Amniotic epithelial cell (primary cell): ENCODE data around the gene BICDL1.
A peak's percentile ranks its signal among the peaks of the same experiment; 100 is the strongest.

Experiments
- DNase-seq: peaks from one replicate; pipeline ENCODE4 v3.0.0-alpha.2; 2010; ENCODE audit warnings: low read depth

The BICDL1 gene

DNA sequence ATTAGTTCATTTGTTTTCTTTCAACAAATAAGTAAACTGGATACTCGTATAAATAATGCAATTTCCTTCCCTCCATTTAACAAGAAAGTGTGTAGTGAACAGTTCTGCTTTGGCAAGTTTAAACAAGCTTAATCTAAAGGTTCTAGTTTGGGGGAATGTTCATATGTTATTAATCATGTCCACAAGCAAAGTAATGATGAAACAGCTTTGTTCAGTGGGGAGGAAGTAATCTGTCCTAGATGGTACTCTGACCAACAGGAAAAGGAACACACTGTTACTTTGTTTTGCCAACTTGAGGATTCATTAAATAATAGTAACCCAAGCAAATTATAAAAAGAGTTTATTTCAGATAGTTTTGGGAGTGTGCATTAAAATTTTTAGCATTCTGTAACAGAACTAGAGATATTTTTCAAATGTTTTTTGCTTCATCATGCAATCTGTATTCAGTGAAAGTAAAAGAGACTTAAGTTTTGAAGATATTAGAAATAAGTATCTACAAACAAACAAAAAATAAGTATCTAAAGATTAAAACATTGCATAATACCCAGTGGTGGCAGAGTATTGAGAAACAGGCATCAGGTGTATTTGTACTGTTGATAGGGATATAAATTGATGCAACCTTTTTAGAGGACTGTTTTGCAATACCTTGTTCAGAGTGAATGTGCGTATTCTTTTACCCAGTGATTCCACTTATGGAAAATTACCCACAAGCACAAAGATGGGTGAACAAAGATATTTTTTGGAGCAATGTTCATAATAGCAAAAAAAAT is 66.4 kb downstream of the BICDL1 start:
- DNase-seq: peak; percentile 45

DNA sequence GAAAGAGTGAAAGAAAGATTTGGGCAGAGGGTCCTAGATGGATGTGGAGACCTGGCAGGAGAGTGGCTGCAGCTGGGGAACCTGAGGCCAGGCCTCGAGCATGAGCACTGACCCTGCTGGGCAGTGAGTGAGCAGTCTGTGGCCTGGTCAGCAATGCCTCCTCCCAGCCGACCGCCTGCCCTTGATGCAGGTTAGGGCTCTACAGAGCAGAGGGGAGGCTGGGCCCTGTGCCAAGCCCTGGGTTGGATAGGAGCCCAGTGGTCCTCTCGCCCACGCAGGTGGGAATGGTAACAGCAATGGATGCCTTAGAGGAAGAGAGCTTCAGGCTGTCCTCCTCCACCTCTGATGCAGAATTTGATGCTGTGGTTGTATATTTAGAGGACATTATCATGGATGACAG is 67.7 kb downstream of the BICDL1 start:
- DNase-seq: no peak

- DNase-seq: no peak
These were observed 71.2 kb downstream of the BICDL1 start for GRCh38 chr12:120060196-120060595.

DNA sequence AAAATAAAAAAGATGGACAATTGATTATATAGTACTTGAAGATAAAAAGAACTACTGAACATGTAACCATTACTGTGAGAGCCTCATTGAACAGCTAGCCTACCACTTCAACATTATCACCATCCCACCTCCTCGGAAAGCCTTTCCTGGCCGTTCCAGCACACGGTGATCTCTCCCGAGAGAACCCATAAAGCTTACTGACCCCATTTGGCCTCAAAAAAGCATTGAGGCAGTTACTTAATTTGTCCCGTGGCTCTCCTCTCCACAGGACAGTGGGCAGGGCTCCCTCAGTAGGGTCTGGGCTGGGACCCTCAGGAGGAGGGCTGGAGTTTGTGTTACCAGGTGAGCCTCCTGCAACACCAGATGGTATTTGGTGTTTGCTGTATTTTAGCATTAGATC is 71.7 kb downstream of the BICDL1 start:
- DNase-seq: no peak

DNA sequence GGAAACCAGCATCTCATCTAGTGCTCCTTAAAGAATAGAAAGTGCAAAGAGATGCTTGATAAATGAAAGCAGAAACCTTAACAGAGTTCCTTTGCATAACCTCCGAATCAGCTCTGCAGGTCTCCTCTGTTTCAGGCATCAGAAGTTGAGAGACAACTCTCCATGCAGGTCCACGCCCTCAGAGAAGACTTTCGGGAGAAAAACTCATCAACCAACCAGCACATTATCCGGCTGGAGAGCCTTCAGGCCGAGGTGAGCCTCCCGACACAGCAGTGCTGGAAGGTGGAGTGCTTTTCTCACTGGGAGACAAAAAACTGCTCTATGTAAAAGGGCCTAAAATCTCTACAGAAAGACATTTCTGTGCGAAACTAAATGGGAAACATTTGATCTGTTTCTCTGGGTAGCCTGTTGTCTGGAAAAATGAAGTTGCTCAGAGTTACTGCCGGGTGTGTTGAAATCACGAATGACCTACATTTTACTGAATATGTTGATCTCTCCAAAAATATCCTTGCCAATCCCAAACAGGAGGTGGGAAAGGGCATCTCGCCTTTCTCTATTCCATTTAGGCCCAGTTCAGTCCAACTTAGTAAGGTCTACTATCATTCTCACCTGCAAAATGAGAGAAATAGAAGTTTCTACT is 72.7 kb downstream of the BICDL1 start:
- DNase-seq: peak; percentile 31

DNA sequence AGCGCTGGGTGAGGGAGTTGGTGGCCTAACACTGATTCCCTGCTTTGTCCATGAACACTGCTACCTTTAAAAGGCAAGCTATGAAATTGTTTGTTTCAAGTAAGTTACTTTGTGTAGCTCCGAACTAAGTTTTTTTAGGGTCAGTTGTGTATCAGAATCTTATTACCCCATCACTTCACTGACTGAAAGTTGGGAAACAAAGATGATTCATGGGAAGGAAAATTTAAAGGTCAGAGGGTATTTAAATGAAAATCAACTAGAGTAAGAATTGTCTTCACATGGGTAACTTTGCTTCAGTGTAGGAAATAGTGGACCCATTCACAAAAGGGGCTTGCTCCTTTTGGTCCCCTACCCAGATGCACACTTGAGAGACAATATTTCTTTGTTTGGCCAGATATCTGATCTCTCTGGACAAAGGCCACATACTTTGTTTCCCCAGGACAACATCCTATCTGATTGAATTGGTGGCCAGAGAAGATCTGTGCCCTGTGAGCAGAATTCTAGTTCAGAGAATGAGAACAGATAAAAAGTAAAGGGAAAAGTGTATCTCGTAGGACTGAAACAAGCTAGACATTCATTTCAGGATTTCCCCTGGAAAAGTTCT is 74.0 kb downstream of the BICDL1 start:
- DNase-seq: peak; percentile 51

GRCh38 chr12:120064054-120064940 is 75.3 kb downstream of the BICDL1 start:
- DNase-seq: peak; percentile 80

- no peak for DNase-seq
These were observed 76.4 kb downstream of the BICDL1 start for GRCh38 chr12:120065472-120065871.

DNA sequence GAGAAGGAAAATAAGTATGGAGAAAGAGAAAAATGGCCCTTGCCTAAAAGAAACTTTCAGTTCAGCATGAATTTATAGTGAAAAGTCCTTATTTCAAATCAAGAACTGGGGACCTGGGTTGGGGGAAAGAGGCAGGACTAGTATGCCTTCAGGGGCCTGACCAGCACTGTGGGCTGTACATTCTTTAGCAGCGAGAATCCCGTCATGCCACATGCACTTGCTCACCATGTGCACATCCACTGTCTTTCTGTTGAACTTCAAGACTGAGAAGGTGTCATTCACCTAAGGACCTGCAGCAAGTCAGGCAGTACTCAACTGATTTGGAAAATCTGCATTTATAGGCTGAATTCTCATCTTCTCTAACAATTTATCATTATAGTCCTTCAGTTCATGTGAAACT is 77.3 kb downstream of the BICDL1 start:
- DNase-seq: peak; percentile 10

- no peak for DNase-seq
These were observed 78.2 kb downstream of the BICDL1 start for GRCh38 chr12:120067084-120067869.

DNA sequence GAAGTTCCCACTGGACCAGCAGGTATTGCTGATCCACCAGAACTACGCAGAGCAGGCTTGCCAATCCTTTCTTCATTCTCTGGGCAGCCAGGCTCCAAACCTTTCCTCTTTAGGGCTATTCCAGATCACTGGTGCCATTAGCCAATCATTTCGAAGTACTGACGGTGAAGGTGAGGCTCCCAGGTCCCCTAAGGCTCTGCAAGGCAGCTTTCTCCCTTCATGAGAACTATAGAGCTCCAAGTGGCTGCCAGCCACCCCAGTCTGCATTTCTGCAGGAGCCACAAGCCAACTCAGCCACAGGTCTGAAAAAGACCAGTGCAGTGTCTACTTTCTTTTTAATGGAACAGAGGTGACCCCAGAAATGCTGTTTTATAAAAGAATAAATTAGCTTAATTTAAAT is 78.9 kb downstream of the BICDL1 start:
- DNase-seq: no peak

DNA sequence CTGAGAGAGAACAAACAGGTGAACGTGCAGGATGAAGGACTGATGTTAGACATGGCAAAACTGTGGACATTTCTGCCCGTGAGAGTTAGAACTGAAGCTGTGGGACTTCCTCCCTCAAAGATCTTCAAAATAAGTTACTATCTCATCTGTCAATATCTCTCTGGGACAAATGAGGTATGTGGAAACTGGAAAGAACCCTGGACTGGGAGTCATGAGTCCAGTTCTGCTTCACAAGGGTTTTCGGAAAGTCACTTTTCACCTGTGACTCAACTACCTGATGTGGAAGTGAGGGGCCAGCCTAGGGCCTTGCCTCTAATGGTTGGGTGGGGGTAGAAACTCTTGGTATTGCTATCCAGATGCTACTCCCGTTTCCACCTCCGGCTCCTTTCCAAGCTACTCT is 80.2 kb downstream of the BICDL1 start:
- no peak for DNase-seq

DNA sequence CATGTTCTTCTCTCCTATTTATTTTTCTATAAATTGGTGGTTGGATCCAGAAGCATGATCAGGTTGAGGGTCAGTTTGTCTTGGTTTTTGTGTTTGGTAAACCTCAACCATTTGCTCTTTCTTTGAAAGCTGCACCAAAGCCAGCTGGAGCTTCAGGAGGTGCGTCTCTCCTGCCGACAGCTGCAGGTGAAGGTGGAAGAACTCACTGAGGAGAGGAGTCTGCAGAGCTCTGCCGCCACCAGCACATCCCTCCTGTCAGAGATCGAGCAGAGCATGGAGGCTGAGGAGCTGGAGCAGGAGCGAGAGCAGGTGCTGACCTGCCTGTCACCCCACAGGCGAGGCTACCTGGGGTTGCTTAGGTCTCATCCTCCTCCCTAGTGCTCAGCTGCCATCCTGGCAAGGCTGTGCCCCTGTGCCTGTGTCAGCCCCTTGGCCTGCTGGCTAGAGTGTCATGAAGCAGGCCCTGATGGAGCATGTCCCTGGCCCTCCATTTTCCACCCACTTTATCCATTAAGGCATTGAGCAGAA is 82.5 kb downstream of the BICDL1 start:
- DNase-seq: no peak

GRCh38 chr12:120072472-120073249 is 83.6 kb downstream of the BICDL1 start:
- DNase-seq: no peak

GRCh38 chr12:120075034-120075616 is 86.1 kb downstream of the BICDL1 start:
- DNase-seq: no peak

DNA sequence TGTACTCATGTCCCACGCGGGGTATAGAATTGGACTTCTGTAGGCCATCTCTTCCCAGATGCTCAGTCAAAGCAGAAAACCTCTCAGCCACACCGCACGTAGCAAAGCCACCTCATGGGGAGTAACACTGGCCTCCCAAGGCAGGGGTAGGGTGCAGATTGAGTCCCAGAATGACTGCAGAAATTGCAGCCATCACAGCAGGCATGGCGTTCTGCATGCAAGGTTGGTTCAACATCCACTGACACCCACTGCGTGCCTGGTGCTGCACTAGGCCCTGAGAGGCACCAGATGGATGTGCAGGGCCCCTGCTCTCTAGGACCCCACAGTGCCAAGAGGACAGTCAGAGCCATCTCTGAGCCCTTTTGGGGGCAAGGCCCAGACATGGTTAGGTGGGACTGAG is 87.6 kb downstream of the BICDL1 start:
- no peak for DNase-seq

DNA sequence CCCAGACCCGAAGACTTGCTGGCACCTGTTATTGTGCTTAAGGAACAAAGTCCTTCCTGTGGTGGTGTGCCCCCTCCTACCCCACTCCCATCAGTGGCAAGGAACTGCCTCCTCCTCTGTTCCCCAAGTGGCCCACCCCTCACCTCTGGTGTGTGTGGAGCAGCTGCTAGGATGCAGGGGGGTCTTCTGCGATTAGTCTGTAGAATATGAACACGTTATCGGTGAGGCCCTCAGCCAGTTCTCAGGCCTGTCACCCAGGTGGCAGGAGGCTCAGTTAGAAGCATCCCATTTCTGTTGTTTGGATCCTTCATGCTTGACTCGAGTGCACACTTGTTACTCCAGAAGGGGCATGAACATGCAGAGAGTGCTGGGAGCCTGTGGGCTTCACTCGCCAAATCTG is 88.2 kb downstream of the BICDL1 start:
- DNase-seq: no peak

- DNase-seq: no peak
These were observed 89.8 kb downstream of the BICDL1 start for GRCh38 chr12:120078868-120079267.

DNA sequence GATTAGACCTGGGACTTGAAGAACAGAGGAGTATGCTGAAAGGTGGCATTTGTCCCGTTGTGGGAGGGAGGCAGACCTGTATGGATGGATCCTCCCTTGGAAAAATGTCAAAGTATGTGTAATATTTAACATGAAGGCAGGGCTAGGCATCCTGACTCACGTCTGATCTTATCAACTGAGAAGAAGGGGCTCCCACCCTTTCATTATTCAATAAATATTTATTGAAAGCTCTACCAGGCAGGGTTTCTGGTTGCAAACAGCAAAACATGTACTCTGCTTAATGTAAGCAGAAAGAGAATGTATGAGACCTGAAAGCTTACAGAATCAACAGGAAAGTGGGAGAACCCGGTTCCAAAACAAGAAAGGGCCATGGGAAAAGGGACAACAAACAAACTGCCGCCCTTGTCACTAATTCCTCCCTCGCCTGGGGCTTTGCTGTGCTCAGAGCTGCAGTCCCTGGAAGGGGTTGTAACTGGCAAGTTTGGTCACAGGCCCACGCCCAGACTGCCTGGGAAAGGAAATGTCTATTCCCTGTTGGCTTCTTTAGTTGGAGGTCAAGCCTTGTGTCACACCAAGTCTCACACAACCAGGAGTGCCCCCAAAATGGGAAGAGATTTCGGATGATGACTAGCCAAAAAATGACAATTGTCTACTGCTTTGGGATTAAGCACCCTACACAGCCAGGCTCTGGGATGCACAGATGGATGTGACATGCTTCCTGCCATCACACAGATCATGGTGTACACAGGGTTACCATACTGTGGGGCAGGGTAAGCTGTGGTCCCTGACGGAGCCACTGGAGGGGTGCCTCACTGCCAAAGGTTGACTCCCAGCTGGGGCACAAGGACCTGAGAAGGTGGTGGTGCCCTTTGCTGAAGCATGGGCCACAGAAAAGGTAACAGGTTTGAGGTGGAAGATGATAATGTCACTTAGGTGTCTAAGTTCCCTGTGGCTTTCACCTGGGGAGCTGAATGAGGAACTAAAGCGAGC is 90.7 kb downstream of the BICDL1 start:
- DNase-seq: no peak
